NCI-H226 (cell line): ENCODE results near the gene ZNF775.

ENCODE experiments used
- DNase-seq: peaks from one replicate; pipeline ENCODE4 v3.0.0-alpha.2; 2015

Gene ZNF775

GRCh38 chr7:150402671-150403321, 23.7 kb downstream of the ZNF775 start:
- no peak for DNase-seq

DNA sequence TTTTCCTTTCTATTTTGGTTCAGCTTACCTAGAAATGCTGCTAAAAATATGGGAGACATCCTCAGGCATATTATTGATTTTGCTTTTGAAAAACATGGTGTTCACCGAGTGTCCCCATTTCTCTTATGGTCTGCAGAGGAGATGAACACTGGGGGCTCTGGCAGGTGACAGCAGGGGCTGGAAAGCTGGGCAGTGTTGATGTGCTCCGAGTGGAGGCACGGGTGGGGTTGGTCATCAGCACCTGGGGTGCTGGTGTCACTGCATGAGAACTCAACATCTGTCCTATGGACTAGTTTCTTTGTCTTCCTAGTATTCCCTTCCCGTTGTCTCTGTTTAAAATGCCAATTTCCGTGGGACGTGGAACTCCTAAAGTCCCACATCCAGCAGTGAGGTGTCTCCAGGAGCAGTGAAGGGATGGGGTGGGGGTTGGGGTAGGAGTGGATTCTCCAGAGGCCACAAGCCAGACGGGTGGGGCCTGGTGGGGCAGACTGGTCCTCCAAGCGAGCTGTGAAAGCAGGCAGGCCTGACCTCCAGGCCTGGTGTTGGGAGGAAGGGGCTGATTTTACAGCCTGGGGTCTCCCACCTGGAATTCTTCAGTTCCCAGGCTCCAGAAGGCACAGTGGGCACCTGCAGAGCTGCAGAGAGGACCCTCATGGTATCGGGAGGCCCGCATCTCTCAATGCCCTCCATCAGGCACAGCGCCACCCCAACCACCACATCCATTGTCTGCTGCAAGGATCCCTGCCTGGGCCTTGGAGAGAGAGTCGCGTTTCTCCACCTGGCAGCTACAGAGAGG, 24.4 kb downstream of the ZNF775 start:
- DNase-seq: no peak

- no peak for DNase-seq
These were observed 25.2 kb downstream of the ZNF775 start for GRCh38 chr7:150404172-150404804.

- peak; percentile 72 for DNase-seq
These were observed 25.9 kb downstream of the ZNF775 start for GRCh38 chr7:150404805-150405583.

- no peak for DNase-seq
These were observed 26.6 kb downstream of the ZNF775 start for GRCh38 chr7:150405584-150406311.

DNA sequence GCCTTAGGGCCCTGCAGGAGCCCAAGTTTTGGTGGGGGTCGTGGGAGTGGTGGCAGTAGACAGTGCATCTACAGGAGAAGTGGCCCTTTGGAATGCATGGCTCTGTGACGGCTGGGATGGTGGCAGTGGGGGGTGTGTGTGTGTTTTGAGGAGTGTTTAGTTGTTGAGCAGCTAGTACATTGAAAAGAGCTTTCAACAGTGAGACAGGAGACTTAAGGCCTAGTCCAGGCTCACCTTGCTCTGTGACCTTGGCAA, 27.1 kb downstream of the ZNF775 start:
- DNase-seq: no peak

DNA sequence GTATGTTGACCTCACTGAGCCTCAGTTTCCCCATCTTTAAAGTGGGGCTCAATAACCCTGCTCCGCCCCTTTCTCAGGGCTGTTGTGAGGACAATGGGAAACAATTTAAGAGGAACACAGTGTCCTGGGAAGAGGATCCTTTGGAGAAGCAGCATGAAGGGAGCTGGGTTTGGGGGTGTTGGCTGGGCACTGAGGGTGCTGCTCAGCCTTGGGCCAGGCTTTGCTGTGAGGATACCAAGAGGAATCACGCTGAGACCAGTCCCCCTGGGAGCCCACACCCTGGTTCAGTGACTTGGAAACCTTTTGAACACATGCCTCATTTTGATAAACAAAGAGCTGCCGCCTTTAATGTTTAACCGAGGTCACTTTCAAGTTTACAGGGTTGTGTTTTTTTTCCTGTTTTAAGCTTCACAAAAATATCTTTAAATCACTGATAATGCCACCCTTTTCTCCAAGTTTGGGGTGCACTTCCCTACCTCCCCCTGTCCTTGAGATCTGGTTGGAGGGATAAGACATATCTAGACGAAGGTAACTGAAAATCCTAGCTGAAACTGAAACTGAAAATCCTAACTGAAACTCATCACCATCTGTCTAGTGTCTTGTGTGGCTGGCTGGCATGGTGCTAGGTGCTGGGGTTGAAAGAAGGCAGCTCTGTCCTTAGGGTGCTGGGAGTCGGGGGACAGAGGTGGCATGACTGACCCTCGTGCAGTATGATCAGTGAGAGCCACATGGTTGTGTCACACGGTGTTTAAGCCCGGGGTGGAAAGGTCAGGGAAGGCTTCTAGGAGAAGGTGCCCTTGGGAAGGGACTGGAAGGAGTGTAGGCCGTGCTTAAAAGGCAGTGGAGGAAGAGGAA, 27.7 kb downstream of the ZNF775 start:
- no peak for DNase-seq

DNA sequence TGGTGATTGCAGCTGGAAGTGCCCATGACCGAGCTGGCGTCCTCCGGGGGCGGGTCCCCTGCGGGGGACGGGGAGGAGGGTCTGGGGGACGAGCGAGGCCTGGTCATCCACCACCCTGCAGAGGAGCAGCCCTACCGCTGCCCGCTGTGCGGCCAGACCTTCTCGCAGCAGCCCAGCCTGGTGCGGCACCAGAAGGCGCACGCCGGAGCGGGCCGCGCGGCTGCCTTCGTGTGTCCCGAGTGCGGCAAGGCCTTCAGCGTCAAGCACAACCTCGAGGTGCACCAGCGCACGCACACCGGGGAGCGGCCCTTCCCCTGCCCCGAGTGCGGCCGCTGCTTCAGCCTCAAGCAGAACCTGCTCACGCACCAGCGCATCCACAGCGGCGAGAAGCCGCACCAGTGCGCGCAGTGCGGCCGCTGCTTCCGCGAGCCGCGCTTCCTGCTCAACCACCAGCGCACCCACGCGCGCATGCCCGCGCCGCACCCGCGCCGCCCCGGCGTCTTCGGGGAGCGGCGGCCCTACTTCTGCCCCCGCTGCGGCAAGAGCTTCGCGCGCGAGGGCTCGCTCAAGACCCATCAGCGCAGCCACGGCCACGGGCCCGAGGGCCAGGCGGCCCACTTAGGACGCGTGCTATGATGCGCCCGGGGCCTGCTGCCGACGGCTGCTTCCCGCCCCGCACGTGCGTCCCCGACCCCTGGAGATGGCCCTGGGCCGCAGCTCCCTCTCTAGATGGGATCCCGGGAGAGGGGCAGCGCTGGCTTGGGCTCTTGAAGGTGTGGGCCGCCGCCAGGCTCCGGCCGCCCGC, 28.7 kb downstream of the ZNF775 start:
- no peak for DNase-seq

DNA sequence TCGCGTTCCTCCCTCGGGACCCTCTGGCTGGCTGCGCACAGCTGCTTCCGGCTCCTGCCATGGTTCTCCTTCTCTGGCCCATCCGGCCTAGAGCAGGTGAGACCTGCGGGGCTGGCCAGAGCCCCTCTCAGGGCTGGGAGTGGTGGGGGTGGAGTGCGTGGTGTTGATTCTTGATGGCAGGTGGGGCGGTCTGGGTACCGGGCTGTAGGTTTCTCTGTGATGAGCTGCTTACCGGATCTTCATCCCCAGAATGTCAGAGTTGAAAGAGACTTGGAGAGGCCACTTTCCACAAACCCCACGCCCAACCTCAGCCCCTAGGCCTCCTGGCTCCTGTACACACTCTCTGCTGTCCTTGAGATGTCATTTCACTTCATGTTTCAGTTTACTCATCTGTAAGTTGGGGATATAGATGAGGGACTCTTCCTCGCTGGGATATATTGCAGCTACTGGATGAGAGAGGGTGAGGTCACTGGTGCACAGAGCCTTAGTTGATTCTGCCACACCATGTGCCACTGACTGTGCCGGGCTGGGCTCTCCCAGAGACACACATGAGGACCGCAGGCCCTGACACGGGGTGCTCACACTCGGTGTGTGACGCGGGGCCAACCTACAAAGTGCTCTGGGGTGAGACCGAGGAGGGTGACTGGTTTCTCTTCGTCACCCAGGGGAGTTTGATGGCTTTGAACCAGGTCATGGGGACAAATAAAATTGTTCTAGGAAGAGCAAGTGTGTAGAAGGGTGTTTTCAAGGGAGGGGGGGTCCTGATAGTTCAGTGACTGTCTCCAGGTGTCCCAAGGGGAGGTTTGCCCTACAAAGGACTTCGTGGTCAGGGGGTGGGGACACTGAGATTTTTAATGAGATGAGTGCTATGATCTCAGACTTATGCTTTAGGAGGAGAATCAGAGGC, 29.5 kb downstream of the ZNF775 start:
- DNase-seq: no peak

GRCh38 chr7:150409300-150410030, 30.3 kb downstream of the ZNF775 start:
- no peak for DNase-seq

GRCh38 chr7:150410131-150410530, 31.0 kb downstream of the ZNF775 start:
- DNase-seq: no peak

- DNase-seq: no peak
These were observed 31.7 kb downstream of the ZNF775 start for GRCh38 chr7:150410680-150411346.

DNA sequence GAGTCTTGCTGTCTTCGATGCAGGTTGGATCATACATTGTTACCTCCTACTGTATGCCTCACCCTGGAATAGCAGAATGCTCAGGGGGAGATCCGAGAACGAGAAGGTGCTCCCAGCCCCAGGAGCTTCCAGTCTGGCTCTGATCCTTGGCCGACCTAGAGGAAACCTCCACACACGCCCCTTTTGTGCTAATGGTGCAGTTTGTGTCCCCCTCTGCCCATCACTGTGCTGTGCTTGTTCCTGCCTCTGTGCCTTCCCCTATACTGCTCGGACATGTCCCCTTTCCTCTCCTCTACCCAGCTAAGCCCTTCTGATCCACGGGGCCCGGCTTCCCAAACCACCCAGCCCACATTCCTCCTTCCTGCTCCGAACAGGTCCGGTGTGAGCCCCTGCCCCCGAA, 32.5 kb downstream of the ZNF775 start:
- DNase-seq: no peak

DNA sequence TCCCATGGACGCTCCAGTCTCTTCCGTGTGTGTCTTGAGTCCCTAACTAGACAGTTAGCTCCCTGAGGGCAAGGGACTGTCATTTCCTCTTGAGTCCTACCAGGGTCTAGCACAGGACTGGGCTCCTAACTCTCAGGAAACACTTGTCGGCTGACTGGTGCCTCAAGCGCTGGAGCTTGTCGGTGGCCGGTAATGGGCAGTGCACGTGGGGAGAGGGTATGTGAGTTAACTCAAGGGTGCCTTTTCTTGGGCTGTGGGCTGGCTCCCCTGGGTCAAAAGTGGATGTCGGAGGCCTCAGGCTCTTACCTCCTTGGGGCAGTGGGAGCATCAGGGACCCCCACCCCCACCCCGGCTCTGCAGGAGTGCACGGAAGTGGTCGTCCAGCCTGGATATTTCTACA, 32.9 kb downstream of the ZNF775 start:
- DNase-seq: no peak

- no peak for DNase-seq
These were observed 33.7 kb downstream of the ZNF775 start for GRCh38 chr7:150412518-150413488.

GRCh38 chr7:150413640-150414081, 34.5 kb downstream of the ZNF775 start:
- no peak for DNase-seq
